Endodermal cell (in vitro differentiated cells): Measurements from ENCODE around the gene RIMBP2. TPM values are rescaled to one million over a fixed set of nuclear protein-coding genes. Genes with fewer than 3 reads are reported as not detected.

Experiments used
- DNase-seq: peaks from one replicate; pipeline ENCODE4 v3.0.0-alpha.2; 2017
- H3K27ac ChIP-seq: 2 replicates; pipeline ENCODE4 v1.5.1; 2013; ENCODE audit warnings: mild to moderate bottlenecking, low read depth, low read length, moderate library complexity
- H3K27me3 ChIP-seq: 2 replicates; pipeline ENCODE4 v1.6.1; 2013; ENCODE audit warnings: mild to moderate bottlenecking, low read length, moderate library complexity; ENCODE audit not compliant: insufficient read depth, control insufficient read depth, poor library complexity, severe bottlenecking
- H3K36me3 ChIP-seq: 2 replicates; pipeline ENCODE4 v1.7.0; 2013; ENCODE audit warnings: mild to moderate bottlenecking, low read length, moderate library complexity; ENCODE audit not compliant: control insufficient read depth, insufficient read depth
- H3K4me1 ChIP-seq: one replicate; pipeline ENCODE4 v1.7.0; 2013; ENCODE audit warnings: low read length; ENCODE audit not compliant: control insufficient read depth, insufficient read depth
- H3K4me3 ChIP-seq: 2 replicates; pipeline ENCODE4 v1.5.1; 2013; ENCODE audit warnings: mild to moderate bottlenecking, low read length, moderate library complexity
- H3K9ac ChIP-seq: 2 replicates; pipeline ENCODE4 v1.6.1; 2013; ENCODE audit warnings: mild to moderate bottlenecking, low read length, moderate library complexity; ENCODE audit not compliant: poor library complexity, severe bottlenecking; ENCODE audit errors: extremely low read depth
- H3K9me3 ChIP-seq: 2 replicates; pipeline ENCODE4 v1.6.1; 2013; ENCODE audit warnings: mild to moderate bottlenecking, low read length, moderate library complexity; ENCODE audit not compliant: control insufficient read depth
- H3K27ac Mint-ChIP-seq: 2 replicates; pipeline ENCODE4 v1.8.0; 2020; ENCODE audit warnings: mixed read lengths
- H3K27me3 Mint-ChIP-seq: 2 replicates; pipeline ENCODE4 v1.8.0; 2021; ENCODE audit warnings: mild to moderate bottlenecking, mixed read lengths; ENCODE audit not compliant: insufficient read depth
- H3K36me3 Mint-ChIP-seq: 2 replicates; pipeline ENCODE4 v1.8.0; 2020; ENCODE audit warnings: low read depth, mixed read lengths
- H3K4me1 Mint-ChIP-seq: 2 replicates; pipeline ENCODE4 v1.8.0; 2020; ENCODE audit warnings: mixed read lengths
- H3K4me3 Mint-ChIP-seq: 2 replicates; pipeline ENCODE4 v1.8.0; 2020; ENCODE audit warnings: mild to moderate bottlenecking, moderate library complexity, mixed read lengths
- H3K9me3 Mint-ChIP-seq: 2 replicates; pipeline ENCODE4 v1.8.0; 2020; ENCODE audit warnings: mild to moderate bottlenecking, mixed read lengths
- CTCF ChIP-seq: fragments of 200-600 bp; sonication (generic); conservative IDR thresholded peaks from 2 replicates; pipeline ENCODE4 v1.5.0; 2021; ENCODE audit warnings: antibody characterized with exemption, mild to moderate bottlenecking
- WGBS, 2 experiments: methylation state at CpG; one replicate each; pipeline versions ENCODE4 v1.1.5 to v1.1.7; 2013; ENCODE audit warnings: missing lambda C conversion rate in 2 of 2, mixed read lengths in 1 of 2; ENCODE audit not compliant: insufficient coverage in 1 of 2, insufficient read length in 1 of 2; 5-methylcytosine and 5-hydroxymethylcytosine counted together
- total RNA-seq, 2 donors: library from RNA; stranded (reverse); fragmentation: NEBNext Ultra II Directional in 1 of 2; extraction: Animal tissue kit (Norgen Biotek cat#: 25700) in 1 of 2; gene quantifications; 2 replicates in 1 of 2; 3 replicates in 1 of 2; pipeline ENCODE4 v1.2.1, GENCODE V29; 2021

Gene RIMBP2
- total RNA-seq, 2 donors from 2014 or later, result 0.13 to 3.4 TPM

GRCh38 chr12:130633771-130634170, 82.3 kb downstream of the RIMBP2 start:
- no peaks in the 10 kb centered on the region for H3K36me3 ChIP-seq
- no peaks in the 10 kb centered on the region for H3K36me3 Mint-ChIP-seq
- peak overlapping the region; percentile 86 for H3K27ac ChIP-seq
- peaks cover 21% of the 10 kb centered on the region for H3K27me3 Mint-ChIP-seq
- no peak overlapping the region for H3K27ac Mint-ChIP-seq
- peaks cover 6% of the 10 kb centered on the region for H3K4me1 Mint-ChIP-seq
- peaks cover 8% of the 10 kb centered on the region for H3K9me3 Mint-ChIP-seq
- no peak overlapping the region for H3K4me3 ChIP-seq
- no peaks in the 10 kb centered on the region for H3K27me3 ChIP-seq
- DNase-seq, result peak; percentile 95
- no peaks in the 10 kb centered on the region for H3K9me3 ChIP-seq
- WGBS, 2 experiments, result 3 to 26% methylated on average over 6 to 17 of the region's 17 CpGs
- H3K4me3 Mint-ChIP-seq, result peak overlapping the region; percentile 21
- no peak overlapping the region for H3K9ac ChIP-seq
- no peaks in the 10 kb centered on the region for H3K4me1 ChIP-seq
- TF ChIP-seq CTCF, result no peak

GRCh38 chr12:130632642-130633041, 83.5 kb downstream of the RIMBP2 start:
- DNase-seq, result no peak
- peaks cover 21% of the 10 kb centered on the region for H3K27me3 Mint-ChIP-seq
- H3K36me3 ChIP-seq, result no peaks in the 10 kb centered on the region
- H3K27me3 ChIP-seq, result no peaks in the 10 kb centered on the region
- no peak overlapping the region for H3K9ac ChIP-seq
- no peak overlapping the region for H3K4me3 ChIP-seq
- H3K4me3 Mint-ChIP-seq, result no peak overlapping the region
- H3K9me3 Mint-ChIP-seq, result no peaks in the 10 kb centered on the region
- WGBS, 2 experiments, result 90 to 92% methylated on average over 4 to 5 of the region's 5 CpGs
- peaks cover 6% of the 10 kb centered on the region for H3K4me1 Mint-ChIP-seq
- H3K36me3 Mint-ChIP-seq, result no peaks in the 10 kb centered on the region
- H3K9me3 ChIP-seq, result no peaks in the 10 kb centered on the region
- no peaks in the 10 kb centered on the region for H3K4me1 ChIP-seq
- no peak for TF ChIP-seq CTCF
- no peak overlapping the region for H3K27ac ChIP-seq
- H3K27ac Mint-ChIP-seq, result no peak overlapping the region

GRCh38 chr12:130628304-130628703, 87.8 kb downstream of the RIMBP2 start:
- H3K9me3 Mint-ChIP-seq, result peaks cover 5% of the 10 kb centered on the region
- H3K4me1 Mint-ChIP-seq, result peaks cover 5% of the 10 kb centered on the region
- DNase-seq, result peak; percentile 5
- TF ChIP-seq CTCF, result no peak
- H3K36me3 Mint-ChIP-seq, result no peaks in the 10 kb centered on the region
- no peak overlapping the region for H3K27ac Mint-ChIP-seq
- no peak overlapping the region for H3K4me3 Mint-ChIP-seq
- Histone ChIP-seq H3K9ac (no peak overlapping the region), H3K9me3 (no peaks in the 10 kb centered on the region), H3K27me3 (no peaks in the 10 kb centered on the region), H3K27ac (no peak overlapping the region), H3K36me3 (no peaks in the 10 kb centered on the region), H3K4me3 (no peak overlapping the region), H3K4me1 (no peaks in the 10 kb centered on the region)
- WGBS, 2 experiments, result 89 to 93% methylated on average over 3 to 5 of the region's 5 CpGs
- H3K27me3 Mint-ChIP-seq, result no peaks in the 10 kb centered on the region
